B cell (primary cell): ENCODE data around the gene GJA1. TPM values are rescaled to one million over a fixed set of nuclear protein-coding genes. Genes with fewer than 3 reads are reported as not detected.

Experiments used
- ATAC-seq: fragments of 200-7000 bp; cut with Tn5 transposase; one replicate; pipeline ENCODE4 v1.10.0; 2021; ENCODE audit warnings: low read depth, mild to moderate bottlenecking, moderate number of reproducible peaks, moderate library complexity
- CTCF ChIA-PET: fragments of 350-600 bp; sonication (Branson Sonifier 250); formaldehyde crosslinking; loops from one replicate; lab custom pipeline; 2021; ENCODE audit warnings: antibody characterized with exemption, inconsistent platforms; lab: Charles Lee
- POLR2A ChIA-PET: fragments of 350-600 bp; sonication (Branson Sonifier 250); formaldehyde crosslinking; loops from one replicate; lab custom pipeline; 2021; ENCODE audit warnings: antibody characterized with exemption; lab: Charles Lee
- DNase-seq: peaks from one replicate; pipeline ENCODE4 v3.0.0; 2013
- H2AFZ ChIP-seq: 2 replicates; pipeline ENCODE4 v1.6.1; 2012; ENCODE audit warnings: mild to moderate bottlenecking, low read depth, low read length; ENCODE audit not compliant: insufficient read depth, poor library complexity, severe bottlenecking
- H3K27ac ChIP-seq, 2 donors: 1 replicate in 1 of 2; 2 replicates in 1 of 2; pipeline ENCODE4 v1.5.1; 2012 to 2013; ENCODE audit warnings: low read length in 2 of 2, mild to moderate bottlenecking in 2 of 2, moderate library complexity in 1 of 2
- H3K27me3 ChIP-seq, 4 experiments: fragments of 200-600 bp in 1 of 4; sonication (generic) in 1 of 4; replicated peaks in 1 of 4; 1 replicate in 2 of 4; 2 replicates in 2 of 4; pipeline versions ENCODE4 v1.6.1 to v1.7.0; 2013 to 2016; ENCODE audit warnings: low read length in 3 of 4, mild to moderate bottlenecking in 2 of 4, mixed read lengths in 1 of 4, moderate library complexity in 1 of 4; ENCODE audit not compliant: insufficient read depth in 4 of 4, control insufficient read depth in 3 of 4; ENCODE audit errors: control extremely low read depth in 1 of 4
- H3K36me3 ChIP-seq, 2 experiments: replicated peaks in 1 of 2; 1 replicate in 1 of 2; 2 replicates in 1 of 2; pipeline versions ENCODE4 v1.6.1 to v1.7.1; 2013; ENCODE audit warnings: low read length in 1 of 2; ENCODE audit not compliant: insufficient read depth in 2 of 2, control insufficient read depth in 1 of 2; ENCODE audit errors: control extremely low read depth in 1 of 2, extremely low read depth in 1 of 2
- H3K4me1 ChIP-seq, 2 donors: fragments of 200-600 bp in 1 of 2; sonication (generic) in 1 of 2; 1 replicate in 1 of 2; 2 replicates in 1 of 2; pipeline versions ENCODE4 v1.5.1 to v1.6.1; 2013 to 2017; ENCODE audit warnings: low read length in 2 of 2; ENCODE audit not compliant: control insufficient read depth in 2 of 2, insufficient read depth in 2 of 2
- H3K4me2 ChIP-seq: replicated peaks from 2 replicates; pipeline ENCODE3; 2012; ENCODE audit warnings: mild to moderate bottlenecking, low read depth, low read length; ENCODE audit not compliant: poor library complexity, severe bottlenecking
- H3K4me3 ChIP-seq, 5 experiments: fragments of 200-600 bp in 1 of 5; sonication (generic) in 1 of 5; 1 replicate in 3 of 5; 2 replicates in 2 of 5; pipeline versions ENCODE4 v1.5.1 to v1.7.0; 2011 to 2016; ENCODE audit warnings: low read length in 4 of 5, mild to moderate bottlenecking in 4 of 5, low read depth in 2 of 5, control low read depth in 1 of 5, moderate library complexity in 1 of 5; ENCODE audit not compliant: insufficient read depth in 1 of 5; ENCODE audit errors: control extremely low read depth in 1 of 5, extremely low read depth in 1 of 5
- H3K79me2 ChIP-seq: fragments of 200-600 bp; sonication (generic); one replicate; pipeline ENCODE4 v1.6.0; 2016; ENCODE audit warnings: low read length; ENCODE audit not compliant: control insufficient read depth, insufficient read depth
- H3K9ac ChIP-seq: fragments of 200-600 bp; sonication (generic); 2 replicates; pipeline ENCODE4 v1.6.1; 2017; ENCODE audit warnings: mild to moderate bottlenecking, low read length, moderate library complexity
- H3K9me3 ChIP-seq, 3 donors: one replicate each; pipeline versions ENCODE4 v1.6.1 to v1.7.1; 2013; ENCODE audit warnings: low read length in 2 of 3; ENCODE audit not compliant: control insufficient read depth in 2 of 3, insufficient read depth in 1 of 3; ENCODE audit errors: control extremely low read depth in 1 of 3
- H4K20me1 ChIP-seq: 2 replicates; pipeline ENCODE4 v1.6.0; 2012; ENCODE audit warnings: mild to moderate bottlenecking, low read length; ENCODE audit not compliant: insufficient read depth, control insufficient read depth, poor library complexity, severe bottlenecking
- H3K27ac Mint-ChIP-seq: one replicate; pipeline ENCODE4 v1.8.0; 2021; ENCODE audit warnings: mixed read lengths
- H3K27me3 Mint-ChIP-seq: one replicate; pipeline ENCODE4 v1.8.0; 2021; ENCODE audit warnings: mixed read lengths
- H3K4me1 Mint-ChIP-seq: one replicate; pipeline ENCODE4 v1.8.0; 2021; ENCODE audit warnings: mixed read lengths
- H3K4me3 Mint-ChIP-seq: one replicate; pipeline ENCODE4 v1.8.0; 2021; ENCODE audit warnings: mixed read lengths
- H3K9me3 Mint-ChIP-seq: one replicate; pipeline ENCODE4 v1.8.0; 2022; ENCODE audit warnings: mixed read lengths; ENCODE audit not compliant: insufficient read depth
- CTCF ChIP-seq: fragments of 200-600 bp; IDR thresholded peaks from one replicate; pipeline ENCODE4 v1.8.0; 2022; ENCODE audit warnings: antibody characterized with exemption, mild to moderate bottlenecking
- EZH2 ChIP-seq: IDR thresholded peaks from 2 replicates; pipeline ENCODE4 v1.6.1; 2012; ENCODE audit warnings: borderline replicate concordance, low read depth, mild to moderate bottlenecking, moderate library complexity, low read length; ENCODE audit not compliant: insufficient read depth, poor library complexity, severe bottlenecking
- WGBS: methylation state at CpG from one replicate; pipeline ENCODE4 v1.1.5; 2013; ENCODE audit warnings: missing lambda C conversion rate; ENCODE audit not compliant: insufficient coverage; 5-methylcytosine and 5-hydroxymethylcytosine counted together
- intact Hi-C: fragments of 100-400 bp; cut with micrococcal nuclease; formaldehyde crosslinking; loops from one replicate; pipeline ENCODE4 v1.10.0; 2022
- polyA plus RNA-seq: library from polyadenylated mRNA; depleted of rRNA; stranded (reverse); fragments of >200 nt; gene quantifications from 2 replicates; pipeline ENCODE4 v1.2.3, GENCODE V29; 2012
- total RNA-seq, 2 donors: library from RNA; stranded (reverse); fragments of 120-200 nt in 1 of 2; gene quantifications; 1 replicate in 1 of 2; 2 replicates in 1 of 2; pipeline versions ENCODE4 v1.2.3 to v1.2.4, GENCODE V29; 2013 to 2022

GJA1 gene
- total and polyA plus RNA-seq, 2 donors (not counting 1 experiment from before 2014, with no cell fraction given): not detected

- POLR2A ChIA-PET: no interaction called here
- intact Hi-C loops: no loop called here
- H3K9me3 Mint-ChIP-seq: no peaks in the 10 kb centered on the region
- ATAC-seq (no peak), DNase-seq (no peak)
- Histone ChIP-seq H3K36me3 (no peaks in the 10 kb centered on the region), H3K9me3 (peaks cover 0 to 5% (median 0%) of the 10 kb centered on the region in 3 donors), H3K4me2 (no peak overlapping the region), H2AFZ (no peak overlapping the region), H3K27me3 (no peaks in the 10 kb centered on the region), H3K79me2 (no peaks in the 10 kb centered on the region), H3K4me1 (no peaks in the 10 kb centered on the region), H4K20me1 (no peaks in the 10 kb centered on the region), H3K9ac (no peak overlapping the region), H3K4me3 (no peak overlapping the region), H3K27ac (no peak overlapping the region)
- H3K27me3 Mint-ChIP-seq: no peaks in the 10 kb centered on the region
- no peak for TF ChIP-seq CTCF
- TF ChIP-seq EZH2: no peak
- H3K4me3 Mint-ChIP-seq: no peak overlapping the region
- no CpG with 5 or more reads among the region's 2 CpGs for WGBS
- CTCF ChIA-PET: no interaction called here
- H3K4me1 Mint-ChIP-seq: no peaks in the 10 kb centered on the region
- H3K27ac Mint-ChIP-seq: no peak overlapping the region
Measured at GRCh38 chr6:121485359-121485811, 49.9 kb downstream of the GJA1 start.

GRCh38 chr6:121491576-121491975 is 56.1 kb downstream of the GJA1 start:
- ChIA-PET CTCF (no interaction called here), POLR2A (no interaction called here)
- Histone ChIP-seq H3K36me3 (no peaks in the 10 kb centered on the region), H3K79me2 (no peaks in the 10 kb centered on the region), H4K20me1 (no peaks in the 10 kb centered on the region), H3K9me3 (peaks cover 0 to 5% (median 0%) of the 10 kb centered on the region in 3 donors), H3K4me1 (no peaks in the 10 kb centered on the region), H3K4me2 (no peak overlapping the region), H2AFZ (no peak overlapping the region), H3K9ac (no peak overlapping the region), H3K4me3 (no peak overlapping the region), H3K27me3 (no peaks in the 10 kb centered on the region), H3K27ac (no peak overlapping the region)
- H3K4me1 Mint-ChIP-seq: no peaks in the 10 kb centered on the region
- no peaks in the 10 kb centered on the region for H3K27me3 Mint-ChIP-seq
- intact Hi-C loops: no loop called here
- no peak for DNase-seq
- H3K4me3 Mint-ChIP-seq: no peak overlapping the region
- no peaks in the 10 kb centered on the region for H3K9me3 Mint-ChIP-seq
- 89% methylated on average over 1 of the region's 1 CpG for whole genome bisulfite sequencing
- no peak overlapping the region for H3K27ac Mint-ChIP-seq
- TF ChIP-seq CTCF: no peak
- no peak for TF ChIP-seq EZH2
- ATAC-seq: no peak
